ENCODE results near the gene TMEM235.

TMEM235 gene

GRCh38 chr17:78263736-78264340 is 32.4 kb downstream of the TMEM235 start:
- DNase-seq, result no peak
- Histone ChIP-seq H3K4me1 (no peaks in the 10 kb centered on the region), H3K9me3 (no peaks in the 10 kb centered on the region), H3K4me3 (no peak overlapping the region), H3K27me3 (peaks cover 0 to 17% of the 10 kb centered on the region in 2 donors), H3K36me3 (no peaks in the 10 kb centered on the region), H3K27ac (no peak overlapping the region)
- intact Hi-C loops (cut with DNase I; ENCODE audit: low total_unique reads), result no loop called here
- no peak for TF ChIP-seq CTCF (IDR thresholded peaks at IDR 0.05)

GRCh38 chr17:78264590-78264989 is 33.2 kb downstream of the TMEM235 start:
- Histone ChIP-seq H3K4me1 (no peaks in the 10 kb centered on the region), H3K9me3 (no peaks in the 10 kb centered on the region), H3K27me3 (peaks cover 0 to 20% of the 10 kb centered on the region in 2 donors), H3K27ac (no peak overlapping the region), H3K36me3 (no peaks in the 10 kb centered on the region), H3K4me3 (no peak overlapping the region)
- intact Hi-C loops (cut with DNase I; ENCODE audit: low total_unique reads), result no loop called here
- no peak for TF ChIP-seq CTCF (IDR thresholded peaks at IDR 0.05)
- DNase-seq, result no peak

- Histone ChIP-seq H3K9me3 (no peaks in the 10 kb centered on the region), H3K27ac (no peak overlapping the region), H3K4me3 (no peak overlapping the region), H3K36me3 (no peaks in the 10 kb centered on the region), H3K4me1 (no peaks in the 10 kb centered on the region), H3K27me3 (peaks cover 0 to 25% of the 10 kb centered on the region in 2 donors)
- intact Hi-C loops (cut with DNase I; ENCODE audit: low total_unique reads), result no loop called here
- DNase-seq, result no peak
- no peak for TF ChIP-seq CTCF (IDR thresholded peaks at IDR 0.05)
Measured at GRCh38 chr17:78265121-78265520, 33.7 kb downstream of the TMEM235 start.

- Histone ChIP-seq H3K4me1 (no peaks in the 10 kb centered on the region), H3K4me3 (no peak overlapping the region), H3K27me3 (peaks cover 0 to 36% of the 10 kb centered on the region in 2 donors), H3K27ac (no peak overlapping the region), H3K36me3 (no peaks in the 10 kb centered on the region), H3K9me3 (no peaks in the 10 kb centered on the region)
- no peak for TF ChIP-seq CTCF (IDR thresholded peaks at IDR 0.05)
- DNase-seq, result no peak
- intact Hi-C loops (cut with DNase I; ENCODE audit: low total_unique reads), result no loop called here
Measured at GRCh38 chr17:78266231-78266631, 34.8 kb downstream of the TMEM235 start.

GRCh38 chr17:78266771-78267170 is 35.3 kb downstream of the TMEM235 start:
- DNase-seq, result no peak
- Histone ChIP-seq H3K36me3 (no peaks in the 10 kb centered on the region), H3K27ac (no peak overlapping the region), H3K4me3 (no peak overlapping the region), H3K9me3 (no peaks in the 10 kb centered on the region), H3K27me3 (peaks cover 0 to 42% of the 10 kb centered on the region in 2 donors), H3K4me1 (no peaks in the 10 kb centered on the region)
- no peak for TF ChIP-seq CTCF (IDR thresholded peaks at IDR 0.05)
- intact Hi-C loops (cut with DNase I; ENCODE audit: low total_unique reads), result no loop called here
